MCF 10A (cell line): ENCODE results near the gene TCN2. TPM values are rescaled to one million over a fixed set of nuclear protein-coding genes. Genes with fewer than 3 reads are reported as not detected.
A peak's percentile ranks its signal among the peaks of the same experiment; 100 is the strongest.
"Not testable (repeated sequence)": the region's sequence is repeated elsewhere in the genome, so short reads cannot be mapped to it uniquely, and the experiment has no call there.

Experiments used
- BruUV-seq: library from RNA; stranded (reverse); fragments of 400-500 nt; replicated peaks from 2 replicates; lab custom pipeline; 2021; lab: Mats Ljungman, UMichigan
- CTCF ChIA-PET: fragments of 300-600 bp; sonication (Branson Sonifier 250); formaldehyde crosslinking; extraction: SDS; loops from one replicate; lab custom pipeline; 2021; ENCODE audit warnings: antibody characterized with exemption, inconsistent platforms; lab: Yijun Ruan, JAX
- POLR2A ChIA-PET: fragments of 300-600, 350-650 bp; sonication (Branson Sonifier 250); formaldehyde crosslinking; extraction: SDS; loops from one replicate; lab custom pipeline; 2020; ENCODE audit warnings: antibody characterized with exemption, inconsistent platforms; lab: Yijun Ruan, JAX
- DNase-seq: peaks from one replicate; pipeline ENCODE4 v3.0.0-alpha.2; 2018; ENCODE audit not compliant: unreplicated experiment
- H3K27ac Mint-ChIP-seq: one replicate; pipeline ENCODE4 v1.8.0; 2022; ENCODE audit warnings: mild to moderate bottlenecking, low read depth, mixed read lengths; ENCODE audit not compliant: unreplicated experiment
- H3K27me3 Mint-ChIP-seq: one replicate; pipeline ENCODE4 v1.8.0; 2022; ENCODE audit warnings: mixed read lengths; ENCODE audit not compliant: insufficient read depth, unreplicated experiment
- H3K36me3 Mint-ChIP-seq: one replicate; pipeline ENCODE4 v1.8.0; 2022; ENCODE audit warnings: mild to moderate bottlenecking, moderate library complexity, mixed read lengths; ENCODE audit not compliant: insufficient read depth, unreplicated experiment
- H3K4me1 Mint-ChIP-seq: one replicate; pipeline ENCODE4 v1.8.0; 2022; ENCODE audit warnings: mixed read lengths; ENCODE audit not compliant: insufficient read depth, unreplicated experiment
- H3K4me3 Mint-ChIP-seq: one replicate; pipeline ENCODE4 v1.8.0; 2022; ENCODE audit warnings: mild to moderate bottlenecking, moderate library complexity, mixed read lengths; ENCODE audit not compliant: unreplicated experiment
- H3K9me3 Mint-ChIP-seq: one replicate; pipeline ENCODE4 v1.8.0; 2022; ENCODE audit warnings: mixed read lengths; ENCODE audit not compliant: unreplicated experiment
- intact Hi-C: fragments of 100-400 bp; cut with micrococcal nuclease; formaldehyde crosslinking; loops from 2 replicates; pipeline ENCODE4 v1.14.1; 2022
- total RNA-seq: library from RNA; stranded (reverse); gene quantifications from 2 replicates; pipeline ENCODE4 v1.2.3, GENCODE V29; 2022
- TF ChIP-seq, protein P1 (sequence below): fragments of 200-600 bp; IDR thresholded peaks from one replicate; pipeline ENCODE4 v1.8.0; 2022; ENCODE audit warnings: antibody characterized with exemption, mild to moderate bottlenecking; ENCODE audit not compliant: unreplicated experiment

TCN2 gene
- total RNA-seq, 1 experiment from 2014 or later = 1.4 TPM

DNA sequence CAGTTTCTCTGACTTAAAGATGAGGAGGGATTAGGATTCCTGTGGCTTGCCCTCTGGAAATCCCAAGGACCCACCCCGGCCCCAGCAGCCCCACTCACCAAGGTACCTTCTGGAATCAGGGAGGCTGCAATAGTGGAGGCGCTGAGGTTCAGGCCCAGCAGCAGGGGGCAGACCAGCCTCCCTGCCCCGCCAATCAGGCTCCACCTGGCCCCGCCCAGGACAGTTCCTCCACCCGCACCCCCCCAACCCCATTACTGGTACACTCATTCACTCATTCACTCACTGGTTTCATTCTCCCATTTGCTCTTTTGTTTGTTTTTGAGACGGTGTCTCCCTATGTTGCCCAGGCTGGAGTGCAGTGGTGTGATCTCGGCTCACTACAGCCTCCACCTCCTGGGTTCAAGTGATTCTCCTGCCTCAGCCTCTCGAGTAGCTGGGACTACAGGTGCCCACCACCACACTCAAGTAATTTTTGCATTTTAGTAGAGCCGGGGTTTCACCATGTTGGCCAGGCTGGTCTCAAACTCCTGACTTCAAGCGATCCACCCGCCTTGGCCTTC, 46.3 kb upstream of the TCN2 start:
- CTCF ChIA-PET, DNase-seq, intact Hi-C loops, H3K27ac Mint-ChIP-seq, H3K9me3 Mint-ChIP-seq, BruUV-seq, H3K36me3 Mint-ChIP-seq, POLR2A ChIA-PET, H3K4me3 Mint-ChIP-seq, H3K27me3 Mint-ChIP-seq, H3K4me1 Mint-ChIP-seq: not testable (repeated sequence)
- TF ChIP-seq, protein P1, sequence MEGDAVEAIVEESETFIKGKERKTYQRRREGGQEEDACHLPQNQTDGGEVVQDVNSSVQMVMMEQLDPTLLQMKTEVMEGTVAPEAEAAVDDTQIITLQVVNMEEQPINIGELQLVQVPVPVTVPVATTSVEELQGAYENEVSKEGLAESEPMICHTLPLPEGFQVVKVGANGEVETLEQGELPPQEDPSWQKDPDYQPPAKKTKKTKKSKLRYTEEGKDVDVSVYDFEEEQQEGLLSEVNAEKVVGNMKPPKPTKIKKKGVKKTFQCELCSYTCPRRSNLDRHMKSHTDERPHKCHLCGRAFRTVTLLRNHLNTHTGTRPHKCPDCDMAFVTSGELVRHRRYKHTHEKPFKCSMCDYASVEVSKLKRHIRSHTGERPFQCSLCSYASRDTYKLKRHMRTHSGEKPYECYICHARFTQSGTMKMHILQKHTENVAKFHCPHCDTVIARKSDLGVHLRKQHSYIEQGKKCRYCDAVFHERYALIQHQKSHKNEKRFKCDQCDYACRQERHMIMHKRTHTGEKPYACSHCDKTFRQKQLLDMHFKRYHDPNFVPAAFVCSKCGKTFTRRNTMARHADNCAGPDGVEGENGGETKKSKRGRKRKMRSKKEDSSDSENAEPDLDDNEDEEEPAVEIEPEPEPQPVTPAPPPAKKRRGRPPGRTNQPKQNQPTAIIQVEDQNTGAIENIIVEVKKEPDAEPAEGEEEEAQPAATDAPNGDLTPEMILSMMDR = peak; percentile 5

DNA sequence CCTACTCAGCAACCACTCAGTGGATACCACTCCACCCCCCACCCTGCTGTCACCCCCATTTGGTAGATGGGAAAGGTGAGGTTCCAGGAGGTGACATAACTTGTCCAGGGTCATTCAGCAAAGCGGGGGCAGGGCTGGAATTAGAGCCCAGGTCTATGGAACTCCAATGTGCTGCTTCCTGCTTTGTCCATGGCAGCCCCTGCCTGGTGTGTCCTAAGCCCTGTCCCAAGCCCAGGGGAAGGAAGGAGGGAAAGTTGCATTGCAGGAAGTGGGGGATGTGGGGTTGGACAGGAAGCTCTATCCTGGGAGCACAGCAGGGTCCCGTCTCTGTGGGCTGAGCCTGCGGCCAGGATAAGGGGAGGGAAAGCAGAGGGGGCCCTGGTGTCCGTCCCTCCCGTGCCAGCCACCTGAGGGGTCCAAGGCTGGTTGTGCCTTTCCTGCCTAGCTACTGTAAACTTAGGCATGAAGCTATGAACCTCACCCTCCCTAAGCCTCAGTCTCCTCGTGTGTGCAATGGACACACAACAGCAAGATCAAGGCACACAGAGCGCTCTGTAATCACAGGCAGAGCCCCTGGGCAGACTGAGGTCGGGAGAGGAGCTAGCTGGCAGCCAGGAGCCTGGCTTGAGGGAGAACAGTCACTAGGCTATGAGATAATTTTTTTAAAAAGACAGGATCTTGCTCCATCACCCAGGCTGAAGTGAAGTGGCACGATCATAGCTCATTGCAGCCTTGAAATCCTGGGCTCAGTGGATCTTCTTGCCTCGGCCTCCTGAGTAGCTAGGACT, 45.4 kb upstream of the TCN2 start:
- H3K27me3 Mint-ChIP-seq = no peaks in the 10 kb centered on the region
- H3K27ac Mint-ChIP-seq = no peak overlapping the region
- H3K36me3 Mint-ChIP-seq = no peaks in the 10 kb centered on the region
- TF ChIP-seq, protein P1 = no peak
- POLR2A ChIA-PET = interaction anchor here (0.8 kb wide), 1 partner anchor 15 kb away, joined by 5 read pairs; no protein-coding TSS in a partner anchor
- no TSS peak for BruUV-seq
- peaks cover 5% of the 10 kb centered on the region for H3K4me1 Mint-ChIP-seq
- no peak for DNase-seq
- intact Hi-C loops = no loop called here
- no peak overlapping the region for H3K4me3 Mint-ChIP-seq
- H3K9me3 Mint-ChIP-seq = no peaks in the 10 kb centered on the region
- CTCF ChIA-PET = no interaction called here

DNA sequence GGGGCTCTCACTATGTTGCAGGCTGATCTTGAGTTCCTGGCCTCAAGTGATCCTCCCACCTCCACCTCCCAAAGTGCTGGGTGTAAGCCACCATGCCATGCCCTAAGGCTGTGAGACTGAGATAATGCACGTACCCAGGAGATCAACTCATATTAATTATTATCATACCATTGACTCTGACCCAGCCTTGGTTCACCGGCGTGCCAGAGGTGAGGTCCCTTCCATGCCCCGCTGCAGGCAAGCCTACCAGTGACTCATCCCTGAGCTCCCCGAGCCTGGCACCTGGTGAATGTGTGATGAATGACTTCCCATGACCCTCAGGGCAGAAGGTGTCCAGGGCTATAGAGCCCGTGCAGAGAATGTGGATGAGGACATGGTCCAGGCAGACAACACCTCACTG, 44.6 kb upstream of the TCN2 start:
- DNase-seq = peak; percentile 71
- no peak overlapping the region for H3K4me3 Mint-ChIP-seq

More for the DNA sequence above, 44.6 kb upstream of the TCN2 start:
- Mint-ChIP-seq H3K9me3 (no peaks in the 10 kb centered on the region), H3K27me3 (no peaks in the 10 kb centered on the region), H3K4me1 (peaks cover 5% of the 10 kb centered on the region), H3K27ac (no peak overlapping the region), H3K36me3 (no peaks in the 10 kb centered on the region)
- POLR2A ChIA-PET = interaction anchor here (0.8 kb wide), 1 partner anchor 15 kb away, joined by 5 read pairs; no protein-coding TSS in a partner anchor
- intact Hi-C loops = no loop called here
- no TSS peak for BruUV-seq
- TF ChIP-seq, protein P1 = no peak
- CTCF ChIA-PET = interaction anchor here (0.6 kb wide), 1 partner anchor 78 kb away, joined by 5 read pairs; no protein-coding TSS in a partner anchor
